Stimulated activated CD4-positive, alpha-beta T cell treated with anti-CD3 and anti-CD28 coated beads, Interleukin-4, amount 100 ng/mL, for 24 hours (primary cell): ENCODE results near the gene SOST.

Experiments used
- DNase-seq: peaks from one replicate; pipeline ENCODE4 v3.0.0-alpha.2; 2020

SOST gene

GRCh38 chr17:43740541-43740940 is 18.1 kb downstream of the SOST start:
- DNase-seq, result no peak

- no peak for DNase-seq
These were observed 20.9 kb downstream of the SOST start for GRCh38 chr17:43737722-43738121.

GRCh38 chr17:43736389-43736788 is 22.2 kb downstream of the SOST start:
- no peak for DNase-seq

GRCh38 chr17:43734376-43734775 is 24.2 kb downstream of the SOST start:
- no peak for DNase-seq

GRCh38 chr17:43733956-43734355 is 24.6 kb downstream of the SOST start:
- DNase-seq, result no peak

GRCh38 chr17:43732958-43733357 is 25.6 kb downstream of the SOST start:
- DNase-seq, result no peak

GRCh38 chr17:43728081-43728480 is 30.5 kb downstream of the SOST start:
- DNase-seq, result no peak

GRCh38 chr17:43723697-43724359 is 34.8 kb downstream of the SOST start:
- no peak for DNase-seq

GRCh38 chr17:43722870-43723665 is 35.5 kb downstream of the SOST start:
- no peak for DNase-seq

GRCh38 chr17:43722269-43722619 is 36.3 kb downstream of the SOST start:
- DNase-seq, result no peak

- DNase-seq, result no peak
These were observed 36.9 kb downstream of the SOST start for GRCh38 chr17:43721537-43722268.

- DNase-seq, result peak; percentile 75
These were observed 38.1 kb downstream of the SOST start for GRCh38 chr17:43720311-43721060.

- DNase-seq, result no peak
These were observed 39.0 kb downstream of the SOST start for GRCh38 chr17:43719578-43719977.

- DNase-seq, result no peak
These were observed 40.0 kb downstream of the SOST start for GRCh38 chr17:43718544-43718943.

GRCh38 chr17:43717913-43718312 is 40.7 kb downstream of the SOST start:
- DNase-seq, result no peak

- DNase-seq, result no peak
These were observed 44.0 kb downstream of the SOST start for GRCh38 chr17:43714465-43715149.

- DNase-seq, result no peak
These were observed 45.0 kb downstream of the SOST start for GRCh38 chr17:43713494-43714162.

- DNase-seq, result no peak
These were observed 46.2 kb downstream of the SOST start for GRCh38 chr17:43712397-43712796.

GRCh38 chr17:43710101-43710500 is 48.5 kb downstream of the SOST start:
- DNase-seq, result no peak

- no peak for DNase-seq
These were observed 49.4 kb downstream of the SOST start for GRCh38 chr17:43709210-43709609.

- no peak for DNase-seq
These were observed 51.4 kb downstream of the SOST start for GRCh38 chr17:43707184-43707583.

- no peak for DNase-seq
These were observed 52.4 kb downstream of the SOST start for GRCh38 chr17:43706235-43706634.
